ENCODE results near the gene SMIM43.

SMIM43 gene

DNA sequence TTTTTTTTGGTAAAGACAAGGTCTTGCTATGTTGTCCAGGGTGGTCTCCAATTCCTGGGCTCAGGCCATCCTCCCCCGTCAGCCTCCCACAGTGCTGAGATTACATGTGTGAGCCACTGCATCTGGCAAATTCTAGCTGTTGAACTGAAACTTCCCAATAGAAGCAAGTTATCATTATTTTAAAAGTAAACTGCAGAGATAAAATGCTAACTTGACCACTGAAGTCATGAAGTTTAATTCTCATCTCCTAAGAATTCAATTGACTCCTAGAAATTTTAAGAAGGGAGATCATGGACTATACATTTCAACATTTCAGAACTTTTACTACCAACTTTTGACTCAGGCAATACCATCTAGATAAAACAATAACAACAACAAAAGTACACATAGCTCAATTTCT is 24.5 kb upstream of the SMIM43 start:
- no peaks in the 10 kb centered on the region for H3K4me1 ChIP-seq (ENCODE audit: control insufficient read depth in 1 of 2, insufficient read depth in 1 of 2, low read depth in 1 of 2, low read length in 1 of 2)
- no peaks in the 10 kb centered on the region for H3K36me3 ChIP-seq
- TF ChIP-seq, protein P1, sequence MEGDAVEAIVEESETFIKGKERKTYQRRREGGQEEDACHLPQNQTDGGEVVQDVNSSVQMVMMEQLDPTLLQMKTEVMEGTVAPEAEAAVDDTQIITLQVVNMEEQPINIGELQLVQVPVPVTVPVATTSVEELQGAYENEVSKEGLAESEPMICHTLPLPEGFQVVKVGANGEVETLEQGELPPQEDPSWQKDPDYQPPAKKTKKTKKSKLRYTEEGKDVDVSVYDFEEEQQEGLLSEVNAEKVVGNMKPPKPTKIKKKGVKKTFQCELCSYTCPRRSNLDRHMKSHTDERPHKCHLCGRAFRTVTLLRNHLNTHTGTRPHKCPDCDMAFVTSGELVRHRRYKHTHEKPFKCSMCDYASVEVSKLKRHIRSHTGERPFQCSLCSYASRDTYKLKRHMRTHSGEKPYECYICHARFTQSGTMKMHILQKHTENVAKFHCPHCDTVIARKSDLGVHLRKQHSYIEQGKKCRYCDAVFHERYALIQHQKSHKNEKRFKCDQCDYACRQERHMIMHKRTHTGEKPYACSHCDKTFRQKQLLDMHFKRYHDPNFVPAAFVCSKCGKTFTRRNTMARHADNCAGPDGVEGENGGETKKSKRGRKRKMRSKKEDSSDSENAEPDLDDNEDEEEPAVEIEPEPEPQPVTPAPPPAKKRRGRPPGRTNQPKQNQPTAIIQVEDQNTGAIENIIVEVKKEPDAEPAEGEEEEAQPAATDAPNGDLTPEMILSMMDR (IDR thresholded peaks at IDR 0.05) = no peak
- H3K27me3 ChIP-seq = peaks cover 62% of the 10 kb centered on the region
- no peak overlapping the region for H3K27ac ChIP-seq
- H3K9me3 ChIP-seq = no peaks in the 10 kb centered on the region
- H3K4me3 ChIP-seq (ENCODE audit: low read depth in 1 of 2, low read length in 1 of 2) = no peak overlapping the region

DNA sequence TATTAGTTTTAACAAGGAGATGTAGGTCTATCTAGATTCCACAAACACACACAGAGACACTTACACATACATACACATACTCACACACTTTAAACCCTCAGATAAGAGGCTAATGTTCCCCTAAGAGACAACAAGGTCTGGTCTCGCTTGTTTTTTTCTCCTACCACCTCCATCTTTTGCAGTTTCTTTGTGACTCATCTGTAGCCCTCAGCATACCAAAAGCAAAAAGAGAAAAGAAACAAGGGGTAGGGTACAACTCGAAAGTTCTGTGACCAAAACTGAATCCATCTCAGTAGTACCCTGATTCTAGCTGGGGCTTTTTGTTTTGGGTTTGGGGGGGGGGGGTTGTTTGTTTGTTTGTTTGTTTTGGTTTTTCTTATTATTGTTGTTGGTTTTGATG is 23.9 kb upstream of the SMIM43 start:
- Histone ChIP-seq H3K36me3 (no peaks in the 10 kb centered on the region), H3K4me1 (ENCODE audit: control insufficient read depth in 1 of 2, insufficient read depth in 1 of 2, low read depth in 1 of 2, low read length in 1 of 2) (no peaks in the 10 kb centered on the region), H3K4me3 (ENCODE audit: low read depth in 1 of 2, low read length in 1 of 2) (no peak overlapping the region), H3K27ac (no peak overlapping the region), H3K9me3 (no peaks in the 10 kb centered on the region), H3K27me3 (peaks cover 56% of the 10 kb centered on the region)
- TF ChIP-seq, protein P1 (IDR thresholded peaks at IDR 0.05) = no peak

DNA sequence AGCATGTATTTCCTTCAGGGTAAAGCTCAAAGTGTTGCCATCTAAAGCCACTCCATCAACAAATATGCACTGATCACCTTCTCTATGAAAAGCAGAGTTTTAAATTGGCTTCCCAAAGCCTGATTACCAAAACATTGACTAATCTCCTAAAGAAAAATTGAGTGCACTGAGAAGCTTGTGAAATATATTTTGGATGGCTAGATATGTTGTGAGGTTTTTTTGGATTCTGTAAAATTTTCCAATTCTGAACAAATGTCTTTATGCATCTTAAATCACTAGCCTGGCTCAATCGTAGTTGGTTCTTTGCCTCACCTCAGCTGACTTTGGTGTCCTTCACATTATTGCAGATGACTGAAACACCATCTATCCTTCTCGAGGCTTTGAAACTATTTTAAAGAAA is 21.3 kb upstream of the SMIM43 start:
- H3K9me3 ChIP-seq = no peaks in the 10 kb centered on the region

DNA sequence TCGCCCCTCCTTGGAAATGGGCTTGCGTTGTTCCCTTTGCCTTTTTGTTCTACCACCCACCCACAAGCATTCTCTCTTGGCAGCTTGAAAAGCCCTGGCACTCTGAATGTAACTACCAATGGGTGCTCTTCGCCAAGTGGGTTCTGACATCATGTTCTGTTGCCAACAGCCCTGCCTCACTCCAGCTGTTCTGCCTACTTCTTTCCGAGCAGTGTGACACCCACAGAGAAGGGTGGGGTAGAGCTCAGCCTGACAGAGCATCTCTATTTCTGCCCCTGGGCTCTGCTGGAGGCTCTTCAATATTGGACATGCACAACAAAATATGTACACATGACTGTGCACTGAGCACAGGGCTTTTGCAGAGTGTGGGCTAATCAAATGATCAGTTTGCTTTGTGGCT is 20.5 kb upstream of the SMIM43 start:
- no peak overlapping the region for H3K4me3 ChIP-seq (ENCODE audit: low read depth in 1 of 2, low read length in 1 of 2)
- H3K27me3 ChIP-seq = peaks cover 31% of the 10 kb centered on the region
- no peak overlapping the region for H3K27ac ChIP-seq
- TF ChIP-seq, protein P1 (IDR thresholded peaks at IDR 0.05) = no peak
- no peaks in the 10 kb centered on the region for H3K4me1 ChIP-seq (ENCODE audit: control insufficient read depth in 1 of 2, insufficient read depth in 1 of 2, low read depth in 1 of 2, low read length in 1 of 2)
- H3K9me3 ChIP-seq = no peaks in the 10 kb centered on the region
- no peaks in the 10 kb centered on the region for H3K36me3 ChIP-seq

More for the DNA sequence above, 21.3 kb upstream of the SMIM43 start:
- TF ChIP-seq, protein P1 (IDR thresholded peaks at IDR 0.05) = no peak
- no peak overlapping the region for H3K27ac ChIP-seq
- H3K27me3 ChIP-seq = peaks cover 38% of the 10 kb centered on the region
- no peaks in the 10 kb centered on the region for H3K36me3 ChIP-seq
- H3K4me3 ChIP-seq (ENCODE audit: low read depth in 1 of 2, low read length in 1 of 2) = no peak overlapping the region
- no peaks in the 10 kb centered on the region for H3K4me1 ChIP-seq (ENCODE audit: control insufficient read depth in 1 of 2, insufficient read depth in 1 of 2, low read depth in 1 of 2, low read length in 1 of 2)

DNA sequence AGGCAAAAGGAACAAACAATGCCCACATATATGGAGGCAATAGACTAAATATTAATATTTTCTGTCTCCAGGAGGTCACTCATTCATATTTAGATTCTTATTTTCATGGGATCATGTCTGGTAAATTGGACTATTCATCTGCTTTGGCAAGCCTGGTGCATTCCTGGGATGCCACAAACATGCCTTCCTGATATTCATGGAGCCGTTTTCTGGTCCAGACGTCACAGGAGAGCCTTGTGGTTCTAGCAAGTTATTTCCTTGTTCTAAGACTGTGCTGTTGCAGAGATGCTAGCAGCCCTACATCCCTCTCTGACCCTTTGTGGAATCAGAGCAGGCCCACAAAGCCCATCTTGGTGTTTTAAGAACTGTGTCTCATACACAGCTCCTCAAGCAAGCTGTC is 20.0 kb upstream of the SMIM43 start:
- Histone ChIP-seq H3K4me3 (ENCODE audit: low read depth in 1 of 2, low read length in 1 of 2) (no peak overlapping the region), H3K4me1 (ENCODE audit: control insufficient read depth in 1 of 2, insufficient read depth in 1 of 2, low read depth in 1 of 2, low read length in 1 of 2) (no peaks in the 10 kb centered on the region), H3K27ac (no peak overlapping the region), H3K36me3 (no peaks in the 10 kb centered on the region), H3K27me3 (peaks cover 26% of the 10 kb centered on the region), H3K9me3 (no peaks in the 10 kb centered on the region)
- TF ChIP-seq, protein P1 (IDR thresholded peaks at IDR 0.05) = no peak

DNA sequence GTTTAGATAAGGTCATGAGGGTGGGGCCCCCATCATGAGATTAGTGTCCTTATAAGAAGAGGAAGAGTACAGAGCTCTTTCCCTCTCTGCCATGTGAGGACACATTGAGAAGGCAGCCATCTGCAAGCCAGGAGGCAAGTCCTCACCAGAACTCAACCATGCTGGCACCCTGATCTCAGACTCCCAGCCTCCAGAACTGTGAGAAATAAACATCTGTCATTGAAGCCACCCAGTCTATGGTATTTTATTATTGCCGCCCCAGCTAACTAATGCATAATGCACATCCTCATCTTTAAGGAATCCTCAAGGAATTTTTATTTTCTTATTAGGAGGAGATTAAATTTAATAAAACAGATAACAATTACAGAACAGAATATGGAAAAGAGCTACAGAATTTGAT is 19.4 kb upstream of the SMIM43 start:
- H3K36me3 ChIP-seq = no peaks in the 10 kb centered on the region
- H3K27ac ChIP-seq = no peak overlapping the region
- TF ChIP-seq, protein P1 (IDR thresholded peaks at IDR 0.05) = no peak
- H3K4me1 ChIP-seq (ENCODE audit: control insufficient read depth in 1 of 2, insufficient read depth in 1 of 2, low read depth in 1 of 2, low read length in 1 of 2) = no peaks in the 10 kb centered on the region
- H3K4me3 ChIP-seq (ENCODE audit: low read depth in 1 of 2, low read length in 1 of 2) = no peak overlapping the region
- H3K27me3 ChIP-seq = peaks cover 22% of the 10 kb centered on the region
- no peaks in the 10 kb centered on the region for H3K9me3 ChIP-seq

All from neutrophil (primary cell).